ENCODE measurements around the gene LDB3.
A peak's percentile ranks its signal among the peaks of the same experiment; 100 is the strongest.
"Not testable (repeated sequence)": the region's sequence is repeated elsewhere in the genome, so short reads cannot be mapped to it uniquely, and the experiment has no call there.

LDB3 gene

GRCh38 chr10:86644152-86644793 lies 24.0 kb upstream of the LDB3 start:
- Histone ChIP-seq H3K36me3 (ENCODE audit: control insufficient read depth in 2 of 2, insufficient read depth in 2 of 2, low read length in 2 of 2) (no peaks in the 10 kb centered on the region), H3K4me1 (ENCODE audit: control insufficient read depth in 2 of 2, insufficient read depth in 2 of 2, low read length in 2 of 2) (peaks cover 7 to 8% of the 10 kb centered on the region in 2 donors), H3K9me3 (ENCODE audit: control insufficient read depth in 2 of 2, low read length in 2 of 2) (no peaks in the 10 kb centered on the region), H3K27me3 (ENCODE audit: control insufficient read depth in 2 of 2, insufficient read depth in 2 of 2, low read length in 2 of 2) (no peaks in the 10 kb centered on the region), H3K27ac (ENCODE audit: low read depth in 2 of 2, low read length in 2 of 2) (no peak overlapping the region), H3K9ac (ENCODE audit: low read depth in 1 of 2, low read length in 2 of 2) (no peak overlapping the region), H3K4me3 (ENCODE audit: low read length in 2 of 2) (no peak overlapping the region)

- Histone ChIP-seq H3K27ac (ENCODE audit: low read depth in 2 of 2, low read length in 2 of 2) (no peak overlapping the region), H3K4me3 (ENCODE audit: low read length in 2 of 2) (no peak overlapping the region), H3K36me3 (ENCODE audit: control insufficient read depth in 2 of 2, insufficient read depth in 2 of 2, low read length in 2 of 2) (no peaks in the 10 kb centered on the region), H3K9ac (ENCODE audit: low read depth in 1 of 2, low read length in 2 of 2) (no peak overlapping the region), H3K27me3 (ENCODE audit: control insufficient read depth in 2 of 2, insufficient read depth in 2 of 2, low read length in 2 of 2) (no peaks in the 10 kb centered on the region), H3K4me1 (ENCODE audit: control insufficient read depth in 2 of 2, insufficient read depth in 2 of 2, low read length in 2 of 2) (peaks cover 14 to 15% of the 10 kb centered on the region in 2 donors), H3K9me3 (ENCODE audit: control insufficient read depth in 2 of 2, low read length in 2 of 2) (no peaks in the 10 kb centered on the region)
Measured at GRCh38 chr10:86644794-86645445, 23.4 kb upstream of the LDB3 start.

DNA sequence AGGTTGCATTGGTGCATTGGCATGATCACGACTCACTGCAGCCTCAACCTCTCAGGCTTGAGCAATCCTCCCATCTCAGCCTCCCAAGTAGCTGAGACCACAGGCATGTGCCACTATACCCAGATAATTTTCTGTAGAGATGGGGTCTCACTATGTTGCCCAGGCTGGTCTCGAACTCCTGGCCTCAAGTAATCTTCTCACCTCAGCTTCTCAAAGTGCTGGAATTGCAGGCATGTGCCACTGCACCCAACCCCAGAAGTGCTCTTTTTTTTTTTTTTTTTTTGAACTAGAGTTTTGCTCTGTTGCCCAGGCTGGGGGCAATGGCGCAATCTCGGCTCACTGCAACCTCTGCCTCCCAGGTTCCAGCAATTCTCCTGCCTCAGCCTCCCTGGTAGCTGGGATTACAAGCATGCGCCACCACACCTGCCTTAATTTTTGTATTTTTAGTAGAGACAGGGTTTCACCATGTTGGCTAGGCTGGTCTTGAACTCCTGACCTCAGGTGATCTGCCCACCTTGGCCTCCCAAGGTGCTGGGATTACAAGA lies 22.6 kb upstream of the LDB3 start:
- not testable (repeated sequence) for H3K9me3 ChIP-seq (ENCODE audit: control insufficient read depth in 2 of 2, low read length in 2 of 2); H3K36me3 ChIP-seq (ENCODE audit: control insufficient read depth in 2 of 2, insufficient read depth in 2 of 2, low read length in 2 of 2); H3K27ac ChIP-seq (ENCODE audit: low read depth in 2 of 2, low read length in 2 of 2); H3K4me3 ChIP-seq (ENCODE audit: low read length in 2 of 2); H3K27me3 ChIP-seq (ENCODE audit: control insufficient read depth in 2 of 2, insufficient read depth in 2 of 2, low read length in 2 of 2); H3K9ac ChIP-seq (ENCODE audit: low read depth in 1 of 2, low read length in 2 of 2)
- H3K4me1 ChIP-seq (ENCODE audit: control insufficient read depth in 2 of 2, insufficient read depth in 2 of 2, low read length in 2 of 2), result peaks cover 15 to 17% of the 10 kb centered on the region in 2 donors

DNA sequence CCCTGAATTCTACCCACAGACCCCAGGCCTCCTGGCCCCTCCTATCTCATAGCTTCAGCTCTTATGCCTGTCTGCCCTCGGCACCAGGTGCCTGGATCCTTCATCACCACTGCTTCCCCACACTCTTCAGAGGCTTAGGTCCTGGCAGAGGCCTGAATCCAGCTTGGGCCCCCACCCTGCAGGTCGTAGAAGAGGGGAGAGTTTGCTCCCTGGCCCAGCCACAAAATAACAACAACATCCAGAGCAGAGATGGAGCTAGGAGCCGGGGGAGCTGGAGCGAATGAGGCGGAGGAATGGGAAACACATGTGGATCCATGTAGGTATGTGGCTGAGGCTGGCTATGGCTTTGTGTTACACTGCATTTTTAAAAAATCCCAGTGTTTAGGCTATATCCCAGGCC lies 21.8 kb upstream of the LDB3 start:
- H3K36me3 ChIP-seq (ENCODE audit: control insufficient read depth in 2 of 2, insufficient read depth in 2 of 2, low read length in 2 of 2), result no peaks in the 10 kb centered on the region
- H3K4me1 ChIP-seq (ENCODE audit: control insufficient read depth in 2 of 2, insufficient read depth in 2 of 2, low read length in 2 of 2), result peaks cover 17 to 18% of the 10 kb centered on the region in 2 donors
- H3K4me3 ChIP-seq (ENCODE audit: low read length in 2 of 2), result no peak overlapping the region
- H3K27ac ChIP-seq (ENCODE audit: low read depth in 2 of 2, low read length in 2 of 2), result no peak overlapping the region
- no peak overlapping the region for H3K9ac ChIP-seq (ENCODE audit: low read depth in 1 of 2, low read length in 2 of 2)
- no peaks in the 10 kb centered on the region for H3K9me3 ChIP-seq (ENCODE audit: control insufficient read depth in 2 of 2, low read length in 2 of 2)
- no peaks in the 10 kb centered on the region for H3K27me3 ChIP-seq (ENCODE audit: control insufficient read depth in 2 of 2, insufficient read depth in 2 of 2, low read length in 2 of 2)

DNA sequence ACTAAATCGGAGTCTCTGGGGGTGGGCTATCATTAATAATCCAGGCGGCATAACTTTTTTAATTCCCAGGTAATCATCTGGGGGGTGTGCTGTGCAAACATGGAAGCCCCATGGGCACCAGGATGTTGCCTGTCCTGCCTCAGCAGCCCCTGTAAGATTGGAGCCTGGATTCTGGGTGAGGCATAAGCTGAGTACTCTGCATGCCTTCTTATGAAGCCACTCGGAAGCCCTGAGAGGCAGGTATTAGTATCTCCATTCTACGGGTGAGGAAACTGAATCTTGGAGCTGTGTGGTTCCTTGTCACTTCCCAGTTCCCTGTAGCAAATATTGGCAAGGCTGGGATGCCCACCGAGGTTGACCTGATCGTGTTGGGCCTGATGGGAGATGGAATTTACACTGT lies 21.4 kb upstream of the LDB3 start:
- no peak overlapping the region for H3K9ac ChIP-seq (ENCODE audit: low read depth in 1 of 2, low read length in 2 of 2)
- H3K4me3 ChIP-seq (ENCODE audit: low read length in 2 of 2), result no peak overlapping the region
- H3K4me1 ChIP-seq (ENCODE audit: control insufficient read depth in 2 of 2, insufficient read depth in 2 of 2, low read length in 2 of 2), result peaks cover 17 to 18% of the 10 kb centered on the region in 2 donors
- no peaks in the 10 kb centered on the region for H3K36me3 ChIP-seq (ENCODE audit: control insufficient read depth in 2 of 2, insufficient read depth in 2 of 2, low read length in 2 of 2)
- no peaks in the 10 kb centered on the region for H3K27me3 ChIP-seq (ENCODE audit: control insufficient read depth in 2 of 2, insufficient read depth in 2 of 2, low read length in 2 of 2)
- no peak overlapping the region for H3K27ac ChIP-seq (ENCODE audit: low read depth in 2 of 2, low read length in 2 of 2)
- H3K9me3 ChIP-seq (ENCODE audit: control insufficient read depth in 2 of 2, low read length in 2 of 2), result no peaks in the 10 kb centered on the region

DNA sequence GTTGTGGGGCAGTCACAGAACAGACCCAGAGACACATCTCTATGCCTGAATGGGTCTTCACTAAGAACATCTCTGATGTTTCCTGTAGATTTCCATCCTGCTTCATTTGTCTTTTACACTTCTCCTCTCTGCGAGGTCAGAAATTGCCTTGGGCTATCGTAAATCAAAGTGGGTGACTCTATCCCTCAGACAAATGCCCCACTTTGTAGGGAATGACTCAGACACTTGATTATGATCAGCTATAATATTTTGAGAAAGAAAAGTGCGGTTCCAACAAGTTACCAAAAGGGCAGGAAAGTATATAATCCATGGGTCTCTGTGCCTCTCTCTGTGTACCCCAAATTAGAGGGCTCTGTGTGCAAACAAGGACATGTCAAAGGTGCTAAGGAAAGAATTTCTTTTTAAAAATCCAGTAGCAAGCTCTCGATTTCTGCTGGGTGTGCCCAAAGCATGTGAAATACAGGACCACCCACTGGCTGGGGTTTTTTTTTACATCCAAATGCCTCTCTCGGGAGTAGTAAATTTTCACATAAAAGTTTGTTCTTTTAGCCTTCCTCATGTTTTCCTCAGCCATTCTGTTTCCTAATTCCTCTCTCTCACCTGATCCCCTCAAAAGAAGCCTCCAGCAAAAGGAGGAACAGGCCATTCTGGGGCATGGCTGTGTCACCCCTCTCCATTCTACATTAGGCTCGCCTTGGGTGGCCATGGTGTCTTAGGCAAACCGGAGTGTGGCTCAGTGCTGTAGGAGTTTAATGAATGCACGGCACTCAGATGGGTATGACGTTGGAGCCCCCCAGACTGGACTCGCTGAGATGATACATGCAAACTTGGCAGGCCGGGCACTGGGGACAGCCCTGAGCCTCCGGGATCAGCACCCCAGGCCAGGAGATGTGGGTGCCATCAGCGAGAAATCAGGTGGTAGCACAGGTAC lies 20.3 kb upstream of the LDB3 start:
- no peak overlapping the region for H3K4me3 ChIP-seq (ENCODE audit: low read length in 2 of 2)
- H3K9ac ChIP-seq (ENCODE audit: low read depth in 1 of 2, low read length in 2 of 2), result no peak overlapping the region
- no peak overlapping the region for H3K27ac ChIP-seq (ENCODE audit: low read depth in 2 of 2, low read length in 2 of 2)
- no peaks in the 10 kb centered on the region for H3K9me3 ChIP-seq (ENCODE audit: control insufficient read depth in 2 of 2, low read length in 2 of 2)
- H3K4me1 ChIP-seq (ENCODE audit: control insufficient read depth in 2 of 2, insufficient read depth in 2 of 2, low read length in 2 of 2), result peaks cover 17 to 18% of the 10 kb centered on the region in 2 donors
- H3K27me3 ChIP-seq (ENCODE audit: control insufficient read depth in 2 of 2, insufficient read depth in 2 of 2, low read length in 2 of 2), result no peaks in the 10 kb centered on the region
- no peaks in the 10 kb centered on the region for H3K36me3 ChIP-seq (ENCODE audit: control insufficient read depth in 2 of 2, insufficient read depth in 2 of 2, low read length in 2 of 2)

- H3K9ac ChIP-seq (ENCODE audit: low read depth in 1 of 2, low read length in 2 of 2), result no peak overlapping the region
- no peaks in the 10 kb centered on the region for H3K9me3 ChIP-seq (ENCODE audit: control insufficient read depth in 2 of 2, low read length in 2 of 2)
- no peaks in the 10 kb centered on the region for H3K36me3 ChIP-seq (ENCODE audit: control insufficient read depth in 2 of 2, insufficient read depth in 2 of 2, low read length in 2 of 2)
- no peak overlapping the region for H3K27ac ChIP-seq (ENCODE audit: low read depth in 2 of 2, low read length in 2 of 2)
- H3K27me3 ChIP-seq (ENCODE audit: control insufficient read depth in 2 of 2, insufficient read depth in 2 of 2, low read length in 2 of 2), result no peaks in the 10 kb centered on the region
- H3K4me3 ChIP-seq (ENCODE audit: low read length in 2 of 2), result no peak overlapping the region
- peaks cover 17 to 18% of the 10 kb centered on the region in 2 donors for H3K4me1 ChIP-seq (ENCODE audit: control insufficient read depth in 2 of 2, insufficient read depth in 2 of 2, low read length in 2 of 2)
Measured at GRCh38 chr10:86648704-86649427, 19.4 kb upstream of the LDB3 start.

DNA sequence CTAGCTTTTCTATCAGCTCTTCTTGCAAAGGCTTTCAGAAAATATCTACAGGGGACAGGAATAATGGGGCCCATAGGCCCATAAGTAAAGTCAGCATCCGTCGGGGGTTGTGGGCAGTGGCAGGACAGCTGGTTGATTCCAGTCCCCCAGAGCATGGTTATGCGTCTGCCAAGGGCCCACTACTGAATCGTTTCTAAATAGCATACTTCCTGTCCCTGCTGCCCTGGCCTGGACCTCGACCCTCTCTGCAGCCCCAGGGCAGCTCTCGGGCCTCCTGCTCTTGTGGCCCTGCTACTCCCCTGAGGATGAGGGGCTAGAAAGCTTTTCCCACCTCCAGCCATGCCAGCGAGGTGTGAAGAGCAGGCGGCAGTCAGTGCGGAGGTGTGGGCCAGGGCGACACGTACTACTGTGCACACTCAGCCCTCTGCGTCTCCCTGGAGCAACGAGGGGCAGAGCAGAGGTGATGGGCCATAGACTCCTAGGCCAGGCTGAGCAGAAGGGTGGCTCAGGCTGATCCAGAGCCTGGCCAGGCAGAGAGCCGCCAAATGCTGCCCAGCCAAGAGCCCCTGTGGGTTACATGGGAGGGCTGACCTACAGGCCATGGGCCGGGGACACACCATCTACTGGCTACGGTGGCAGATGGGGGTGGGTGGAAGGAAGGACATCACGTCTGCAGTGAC lies 18.7 kb upstream of the LDB3 start:
- H3K4me1 ChIP-seq (ENCODE audit: control insufficient read depth in 2 of 2, insufficient read depth in 2 of 2, low read length in 2 of 2), result peaks cover 17 to 18% of the 10 kb centered on the region in 2 donors
- peak overlapping the region in 1 of 2 donors; percentile 3 for H3K27ac ChIP-seq (ENCODE audit: low read depth in 2 of 2, low read length in 2 of 2)
- no peak overlapping the region for H3K9ac ChIP-seq (ENCODE audit: low read depth in 1 of 2, low read length in 2 of 2)
- no peaks in the 10 kb centered on the region for H3K36me3 ChIP-seq (ENCODE audit: control insufficient read depth in 2 of 2, insufficient read depth in 2 of 2, low read length in 2 of 2)
- no peaks in the 10 kb centered on the region for H3K9me3 ChIP-seq (ENCODE audit: control insufficient read depth in 2 of 2, low read length in 2 of 2)
- no peaks in the 10 kb centered on the region for H3K27me3 ChIP-seq (ENCODE audit: control insufficient read depth in 2 of 2, insufficient read depth in 2 of 2, low read length in 2 of 2)
- no peak overlapping the region for H3K4me3 ChIP-seq (ENCODE audit: low read length in 2 of 2)

- no peak overlapping the region for H3K9ac ChIP-seq (ENCODE audit: low read depth in 1 of 2, low read length in 2 of 2)
- no peaks in the 10 kb centered on the region for H3K36me3 ChIP-seq (ENCODE audit: control insufficient read depth in 2 of 2, insufficient read depth in 2 of 2, low read length in 2 of 2)
- H3K4me3 ChIP-seq (ENCODE audit: low read length in 2 of 2), result no peak overlapping the region
- no peaks in the 10 kb centered on the region for H3K9me3 ChIP-seq (ENCODE audit: control insufficient read depth in 2 of 2, low read length in 2 of 2)
- H3K4me1 ChIP-seq (ENCODE audit: control insufficient read depth in 2 of 2, insufficient read depth in 2 of 2, low read length in 2 of 2), result peaks cover 17 to 18% of the 10 kb centered on the region in 2 donors
- no peaks in the 10 kb centered on the region for H3K27me3 ChIP-seq (ENCODE audit: control insufficient read depth in 2 of 2, insufficient read depth in 2 of 2, low read length in 2 of 2)
- no peak overlapping the region for H3K27ac ChIP-seq (ENCODE audit: low read depth in 2 of 2, low read length in 2 of 2)
Measured at GRCh38 chr10:86650151-86650550, 18.2 kb upstream of the LDB3 start.
